HL-60/S4 (cell line): Measurements from ENCODE around the gene ADCK2.
"Not testable (repeated sequence)": the region's sequence is repeated elsewhere in the genome, so short reads cannot be mapped to it uniquely, and the experiment has no call there.

Experiments used
- in situ Hi-C: fragments of 300-500 bp; cut with MboI; formaldehyde crosslinking; loops from 2 replicates; pipeline ENCODE4 v1.14.3; 2022; ENCODE audit warnings: low sequenced_read_pairs

Gene ADCK2

GRCh38 chr7:140672382-140673062, at the start of gene ADCK2:
Gene ADCK2 (plus strand): TSS chr7:140672945. CDS start chr7:140673331, 386 bp downstream.
- in situ Hi-C loops = no loop called here

GRCh38 chr7:140623980-140624379, 48.8 kb upstream of the ADCK2 start:
- in situ Hi-C loops = no loop called here

GRCh38 chr7:140624392-140625191, 48.2 kb upstream of the ADCK2 start:
- in situ Hi-C loops = no loop called here

GRCh38 chr7:140625192-140625558, 47.6 kb upstream of the ADCK2 start:
- in situ Hi-C loops = not testable (repeated sequence)

- in situ Hi-C loops = no loop called here
Observed at GRCh38 chr7:140625908-140626868, 46.6 kb upstream of the ADCK2 start.

- in situ Hi-C loops = no loop called here
Observed at GRCh38 chr7:140631021-140631420, 41.7 kb upstream of the ADCK2 start.

- in situ Hi-C loops = no loop called here
Observed at GRCh38 chr7:140631602-140632001, 41.1 kb upstream of the ADCK2 start.

GRCh38 chr7:140635345-140635744, 37.4 kb upstream of the ADCK2 start:
- in situ Hi-C loops = no loop called here

GRCh38 chr7:140635816-140636215, 36.9 kb upstream of the ADCK2 start:
- in situ Hi-C loops = no loop called here

GRCh38 chr7:140637400-140637799, 35.3 kb upstream of the ADCK2 start:
- in situ Hi-C loops = no loop called here

GRCh38 chr7:140638173-140638791, 34.5 kb upstream of the ADCK2 start:
- in situ Hi-C loops = no loop called here

GRCh38 chr7:140639366-140640053, 33.2 kb upstream of the ADCK2 start:
- in situ Hi-C loops = no loop called here

GRCh38 chr7:140640060-140640637, 32.6 kb upstream of the ADCK2 start:
- in situ Hi-C loops = no loop called here

- in situ Hi-C loops = no loop called here
Observed at GRCh38 chr7:140640727-140641523, 31.8 kb upstream of the ADCK2 start, which contains the start of gene DENND2A. Gene DENND2A (minus strand): TSS chr7:140640813. CDS start chr7:140602397, 38,416 bp downstream.

- in situ Hi-C loops = no loop called here
Observed at GRCh38 chr7:140641524-140642195, 31.1 kb upstream of the ADCK2 start.

- in situ Hi-C loops = no loop called here
Observed at GRCh38 chr7:140643416-140643815, 29.3 kb upstream of the ADCK2 start.

GRCh38 chr7:140644761-140645160, 28.0 kb upstream of the ADCK2 start:
- in situ Hi-C loops = not testable (repeated sequence)

- in situ Hi-C loops = no loop called here
Observed at GRCh38 chr7:140645166-140645900, 27.4 kb upstream of the ADCK2 start.
